Tongue (tissue), 2 donors: ENCODE measurements around the gene MRPL10. TPM values are rescaled to one million over a fixed set of nuclear protein-coding genes. Genes with fewer than 3 reads are reported as not detected.

ENCODE experiments used
- DNase-seq: peaks from one replicate; pipeline ENCODE4 v3.0.0-alpha.2; 2015
- total RNA-seq: library from RNA; depleted of rRNA; stranded (reverse); fragments of >200 nt; gene quantifications from one replicate; pipeline ENCODE4 v1.2.3, GENCODE V29; 2014

The MRPL10 gene
- total RNA-seq, 1 donor from 2014 or later = 16.1 TPM

DNA sequence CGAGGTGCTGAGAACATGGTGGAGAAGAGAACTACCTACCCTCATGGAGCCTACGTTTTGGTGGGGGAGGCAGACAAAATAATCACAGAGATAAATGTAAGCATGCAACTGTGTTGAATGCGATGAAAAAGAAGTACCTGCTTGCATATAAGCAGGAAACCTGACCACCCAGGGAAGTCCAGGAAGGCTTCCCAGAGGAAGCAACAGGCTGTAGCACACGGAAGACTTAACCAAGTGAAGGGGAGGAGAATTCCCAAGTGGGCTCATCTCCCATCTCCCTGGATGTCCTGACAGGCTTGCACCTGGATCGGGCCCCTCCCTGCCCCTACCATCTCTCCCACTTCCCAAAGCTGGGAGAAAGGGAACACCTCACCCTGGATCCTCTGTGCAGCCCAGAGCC, 7.7 kb upstream of the MRPL10 start:
- no peak for DNase-seq

DNA sequence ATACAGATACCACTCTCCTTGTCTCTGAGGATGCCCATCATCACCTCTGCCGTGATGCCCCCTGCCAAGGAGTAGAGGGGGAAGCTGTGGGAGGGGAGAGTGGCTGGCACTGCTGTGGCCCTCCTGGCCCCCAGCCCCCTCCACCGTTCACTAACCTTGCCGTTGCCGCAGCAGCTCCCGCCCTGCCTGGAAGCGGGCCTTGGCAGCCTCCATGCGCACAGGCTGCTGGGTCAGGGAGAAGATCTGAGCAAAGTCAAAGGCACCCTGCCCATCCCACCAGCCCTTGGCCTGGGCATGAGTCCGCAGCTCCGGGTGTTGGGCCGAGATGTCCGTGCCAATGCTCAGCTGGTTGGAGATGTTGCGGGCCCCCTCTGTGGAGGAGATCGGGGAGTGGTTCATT, 7.3 kb upstream of the MRPL10 start:
- no peak for DNase-seq

DNA sequence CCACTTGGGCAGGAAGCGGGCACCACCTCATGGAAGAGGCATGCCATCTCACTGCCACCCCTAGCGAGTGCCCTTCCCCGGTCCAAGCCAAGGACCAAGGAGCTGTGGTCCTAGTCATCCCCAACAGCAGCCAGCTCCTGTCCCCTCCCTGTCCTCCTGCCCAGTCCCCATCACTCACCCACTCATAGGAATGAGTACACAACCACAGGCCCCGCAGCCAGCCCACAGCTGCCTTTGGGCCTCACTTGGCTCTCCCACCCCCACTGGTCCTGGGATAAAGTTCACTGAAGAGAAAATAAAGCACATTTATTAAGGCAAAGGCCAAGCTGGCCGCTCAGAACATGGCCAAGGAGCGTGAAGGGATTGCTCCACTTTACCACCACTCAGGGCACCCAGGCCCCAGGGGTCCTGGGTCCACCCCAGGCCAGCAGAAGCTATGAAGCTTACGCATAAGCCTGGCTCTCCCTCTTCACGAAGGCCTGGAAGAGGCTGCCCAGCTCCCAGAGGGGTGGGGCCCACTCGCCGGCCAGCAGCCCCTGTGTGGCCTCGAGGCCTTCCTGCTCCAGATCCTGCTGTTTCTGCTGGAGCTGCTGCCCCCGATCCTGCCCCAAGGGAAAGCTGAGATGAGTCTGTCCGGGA, 6.2 kb upstream of the MRPL10 start:
- DNase-seq = no peak

DNA sequence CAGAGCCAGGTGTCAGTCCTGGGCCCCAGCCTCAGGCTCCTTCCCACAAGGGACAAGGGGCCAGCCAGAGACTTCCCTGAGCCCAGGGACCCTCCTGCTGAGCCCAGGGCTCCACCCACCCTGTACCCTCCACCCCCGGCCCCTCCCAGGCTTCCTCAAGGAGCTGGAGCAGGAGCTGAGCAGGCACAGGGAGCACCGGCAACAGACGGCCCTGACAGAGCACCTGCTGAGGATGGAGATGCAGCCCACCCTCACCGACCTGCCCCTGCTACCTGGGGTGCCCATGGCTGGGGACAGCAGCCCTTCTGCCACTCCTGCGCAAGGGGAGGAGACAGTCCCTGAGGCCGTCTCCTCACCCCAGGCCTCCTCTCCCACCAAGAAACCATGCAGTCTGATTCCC, 5.3 kb upstream of the MRPL10 start:
- DNase-seq = no peak

DNA sequence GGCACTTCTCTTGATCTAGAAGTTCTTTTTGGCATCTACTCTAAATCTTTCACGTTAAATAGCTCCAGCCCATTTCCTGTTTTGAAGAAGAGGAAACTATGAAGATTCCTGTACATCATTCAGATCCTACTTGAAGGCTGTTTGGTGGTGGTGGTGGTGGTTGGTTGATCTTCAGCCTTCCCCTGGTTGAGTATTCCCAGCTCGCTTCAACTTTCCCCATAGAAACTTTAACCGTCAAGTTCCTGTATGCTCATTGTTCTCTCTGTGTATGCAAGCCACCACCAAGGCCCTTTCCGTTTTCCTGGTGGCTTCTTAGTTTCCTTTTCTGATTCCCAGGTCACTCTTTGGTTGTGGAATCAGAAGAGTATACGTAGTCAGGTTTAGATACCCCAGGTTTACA, 3.4 kb upstream of the MRPL10 start:
- DNase-seq = no peak

DNA sequence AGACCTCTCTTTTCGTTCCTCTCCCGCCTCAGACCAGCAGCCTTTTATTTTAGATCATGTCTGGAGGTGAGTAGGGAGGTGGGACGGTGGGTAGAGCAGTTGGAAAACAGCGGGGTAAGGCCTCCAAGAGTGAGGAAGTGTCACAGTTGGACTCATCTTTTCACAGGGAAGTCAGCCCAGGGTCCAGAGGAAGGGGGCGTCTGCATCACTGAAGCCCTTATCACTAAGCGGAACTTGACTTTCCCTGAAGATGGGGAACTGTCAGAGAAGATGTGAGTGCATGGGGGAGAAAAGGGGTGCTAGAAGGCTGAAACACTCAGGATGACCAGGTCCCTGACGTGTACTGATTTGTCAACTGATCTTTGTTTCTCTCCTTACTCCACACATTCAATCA, 590 bp upstream of the MRPL10 start:
- no peak for DNase-seq

- DNase-seq = no peak
Observed at GRCh38 chr17:47830396-47831002, 842 bp downstream of the MRPL10 start.

- no peak for DNase-seq
Observed at GRCh38 chr17:47829870-47830269, 1.5 kb downstream of the MRPL10 start.

GRCh38 chr17:47823519-47823918, 7.8 kb downstream of the MRPL10 start:
- DNase-seq = no peak

DNA sequence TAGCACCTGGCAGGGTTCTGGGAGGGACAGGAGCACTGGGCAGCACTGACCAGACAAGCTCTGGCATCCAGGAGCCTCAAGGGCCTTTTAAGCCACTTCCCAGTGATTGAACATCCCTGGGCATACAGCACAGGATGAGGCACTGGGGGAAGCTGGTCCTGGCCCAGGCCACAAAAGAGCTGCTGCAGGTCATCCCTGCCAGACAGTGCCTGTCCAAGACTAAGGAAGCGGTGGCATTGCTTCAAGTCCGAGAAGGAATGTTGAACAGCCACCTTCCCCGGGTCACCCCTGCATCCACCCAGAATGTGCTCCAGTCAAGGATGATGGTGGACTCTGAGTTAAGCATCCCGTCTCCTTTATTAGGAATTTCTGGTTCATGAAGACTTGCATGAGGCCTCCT, 8.6 kb downstream of the MRPL10 start:
- no peak for DNase-seq

DNA sequence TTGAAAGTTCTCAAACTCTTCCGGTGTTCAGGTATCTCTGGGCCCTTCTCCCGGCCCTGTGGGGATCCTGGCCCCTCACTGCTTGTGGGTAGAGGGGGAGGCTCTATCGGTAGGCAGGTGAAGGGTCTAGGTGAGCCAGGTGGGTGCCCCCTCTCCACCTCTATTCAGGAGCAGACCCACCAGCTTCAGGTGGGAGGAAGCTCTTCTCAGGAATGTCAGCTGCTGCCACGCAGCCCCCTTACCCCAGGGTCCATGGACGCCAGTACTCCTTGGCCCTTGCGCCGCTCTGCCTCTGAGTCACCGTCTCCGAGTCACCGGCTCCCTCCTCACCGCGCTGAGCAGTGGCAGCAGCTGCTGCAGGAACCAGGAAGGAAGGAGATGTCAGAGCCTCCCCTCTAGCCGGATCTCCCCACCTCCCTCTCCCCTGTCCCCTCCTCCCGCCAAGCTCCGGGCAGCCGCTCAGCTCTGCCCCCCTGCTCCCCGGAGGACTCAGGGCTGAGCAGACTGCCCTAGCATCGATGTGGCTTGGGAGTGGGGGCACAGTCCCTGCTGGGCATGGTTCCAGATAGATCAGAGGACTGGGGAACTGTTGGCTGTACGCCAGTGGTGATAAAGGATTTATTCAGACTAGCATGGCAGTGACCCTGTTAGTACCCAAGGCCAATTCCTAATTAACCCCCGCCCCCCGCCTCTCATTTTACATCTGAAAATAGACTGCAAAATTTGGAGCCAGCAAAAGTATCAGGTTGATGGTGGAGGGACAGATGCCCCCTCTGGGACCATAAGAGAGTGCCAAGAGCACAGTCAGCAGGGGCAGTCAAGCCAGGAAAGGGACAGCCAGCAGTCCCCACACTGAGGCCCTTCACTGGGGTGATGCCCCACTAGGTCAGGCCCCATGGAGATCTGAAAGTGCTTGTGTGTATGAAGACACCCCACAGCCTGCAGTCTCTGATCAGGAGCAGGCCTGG, 9.6 kb downstream of the MRPL10 start, which contains the start of gene OSBPL7:
TSS of gene OSBPL7 (minus strand) at position 371 of the 968 bp plus-strand sequence. CDS start 1,516 bp downstream, outside the sequence.
- peak; percentile 94 for DNase-seq

GRCh38 chr17:47821031-47821423, 10.3 kb downstream of the MRPL10 start:
- no peak for DNase-seq

DNA sequence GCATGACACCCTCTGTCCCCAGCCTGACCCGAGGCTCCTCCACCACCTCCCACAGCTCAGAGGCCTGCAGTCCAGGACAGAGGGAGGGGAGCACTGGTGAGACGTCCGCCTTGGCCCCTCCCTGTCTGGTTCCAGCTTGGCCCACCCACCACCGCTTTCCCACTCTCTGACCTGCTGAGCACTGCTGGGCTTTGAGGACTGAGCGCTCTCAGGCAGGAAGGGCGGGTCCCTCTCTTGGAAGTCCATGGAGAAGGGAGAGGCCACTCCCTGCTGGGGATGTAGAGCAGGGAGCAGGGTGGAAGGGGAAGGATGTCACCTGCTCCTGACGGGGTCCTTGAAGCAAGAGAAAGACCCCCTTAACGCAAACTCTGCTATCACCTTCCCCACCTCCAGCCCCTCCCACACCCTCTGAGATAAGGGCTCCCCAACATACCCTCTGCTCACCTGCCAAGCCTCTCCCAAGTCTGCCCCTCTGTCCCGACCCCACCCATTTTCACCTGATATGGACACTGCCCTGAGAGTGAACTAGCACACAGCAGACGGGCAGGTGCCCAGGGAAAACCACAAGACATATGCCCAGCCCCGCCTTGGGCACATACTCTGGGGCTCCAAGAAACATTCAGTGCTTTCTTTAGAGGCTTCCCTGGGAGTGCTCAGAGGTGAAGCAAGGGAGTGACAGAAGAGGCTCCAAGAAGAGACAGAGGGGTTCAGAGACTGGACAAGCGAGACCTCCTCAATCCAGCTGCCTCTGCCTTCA, 11.1 kb downstream of the MRPL10 start:
- DNase-seq = no peak

- DNase-seq = no peak
Observed at GRCh38 chr17:47819475-47819874, 11.9 kb downstream of the MRPL10 start.

DNA sequence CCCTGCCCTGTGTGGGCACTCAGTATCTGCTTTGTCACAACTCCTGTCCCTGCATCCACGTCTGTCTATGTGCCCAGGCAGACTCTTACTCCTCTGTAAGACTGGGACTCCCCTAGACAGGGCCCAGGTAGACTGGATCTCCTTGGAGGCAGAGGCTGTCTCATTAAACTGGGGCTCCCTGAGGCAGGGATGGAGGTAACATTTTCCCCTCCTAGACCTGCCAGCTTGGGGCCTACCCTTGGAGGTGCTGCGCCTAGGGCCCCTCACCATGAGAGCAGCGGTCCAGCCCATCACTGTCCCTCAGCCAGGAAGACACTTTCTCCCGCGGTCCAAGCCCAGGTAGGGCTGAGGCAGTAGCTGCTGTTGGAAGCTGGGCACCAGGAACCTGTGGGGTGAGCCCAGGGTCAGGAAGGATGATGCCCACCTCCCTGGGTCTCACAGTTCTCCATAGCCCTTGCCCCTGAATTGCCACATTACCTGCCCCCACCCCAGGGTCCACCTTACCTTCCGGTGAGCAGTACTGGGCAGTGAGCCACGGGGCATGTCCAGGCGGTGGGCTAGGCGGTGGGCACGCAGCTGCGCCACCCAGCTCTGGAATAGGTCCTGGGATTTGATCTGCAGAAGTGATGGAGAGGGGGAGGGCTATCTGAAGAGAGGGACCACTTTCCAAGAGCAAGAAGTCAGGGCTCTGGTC, 13.2 kb downstream of the MRPL10 start:
- no peak for DNase-seq

- DNase-seq = no peak
Observed at GRCh38 chr17:47816947-47817346, 14.4 kb downstream of the MRPL10 start.

GRCh38 chr17:47816111-47816735, 15.1 kb downstream of the MRPL10 start:
- DNase-seq = no peak

GRCh38 chr17:47815106-47815918, 16.0 kb downstream of the MRPL10 start:
- no peak for DNase-seq

GRCh38 chr17:47813512-47814031, 17.8 kb downstream of the MRPL10 start:
- DNase-seq = no peak

GRCh38 chr17:47813077-47813476, 18.3 kb downstream of the MRPL10 start:
- no peak for DNase-seq
